Measurements from ENCODE around the gene PKDCC.

PKDCC gene

DNA sequence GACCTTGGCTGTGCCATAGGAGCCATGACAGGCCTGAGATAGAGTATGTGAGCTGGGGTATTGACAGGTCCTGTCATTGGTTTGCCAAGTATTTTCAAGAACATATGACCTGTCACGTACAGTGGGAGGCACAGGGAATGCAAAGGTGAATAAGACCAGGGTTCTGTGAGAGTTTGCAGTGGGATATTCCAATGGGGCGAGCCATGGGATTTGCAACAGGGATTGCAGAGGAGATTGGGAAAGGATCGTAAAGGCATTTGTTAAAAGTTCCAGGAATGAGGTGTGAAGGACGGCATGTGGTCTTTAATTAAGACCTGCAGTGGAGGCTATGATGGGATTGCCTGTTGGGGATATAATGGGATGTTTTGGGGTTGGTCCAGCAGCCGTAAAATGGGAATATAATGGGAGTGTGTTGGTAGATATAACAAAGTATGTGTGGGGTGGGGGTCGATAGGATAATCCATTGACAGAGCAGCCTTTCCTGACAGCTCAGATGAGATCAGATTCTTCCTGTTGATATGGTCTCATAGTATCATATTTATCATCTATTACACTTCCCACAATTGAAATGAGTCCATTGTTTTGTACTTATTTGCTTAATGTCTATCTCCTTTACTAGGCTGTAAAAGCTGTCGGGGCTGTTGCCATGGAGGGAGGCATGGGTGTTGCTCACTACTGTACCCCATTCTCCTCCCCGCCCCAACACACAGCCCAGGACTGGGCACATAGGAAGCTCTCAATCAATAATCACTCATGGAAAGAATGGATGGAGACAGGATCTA lies 38.1 kb downstream of the PKDCC start:
- Histone ChIP-seq H3K9me3 (ENCODE audit: control insufficient read depth, low read depth, low read length) (no peaks in the 10 kb centered on the region), H3K9ac (ENCODE audit: low read length) (no peak overlapping the region), H3K27ac (ENCODE audit: low read length) (no peak overlapping the region), H3K4me1 (ENCODE audit: control insufficient read depth, low read depth, low read length) (peaks cover 8% of the 10 kb centered on the region), H3K27me3 (ENCODE audit: control insufficient read depth, insufficient read depth, low read length) (peaks cover 4% of the 10 kb centered on the region), H3K36me3 (ENCODE audit: control insufficient read depth, low read depth, low read length) (no peaks in the 10 kb centered on the region), H3K4me3 (ENCODE audit: low read length) (no peak overlapping the region)

DNA sequence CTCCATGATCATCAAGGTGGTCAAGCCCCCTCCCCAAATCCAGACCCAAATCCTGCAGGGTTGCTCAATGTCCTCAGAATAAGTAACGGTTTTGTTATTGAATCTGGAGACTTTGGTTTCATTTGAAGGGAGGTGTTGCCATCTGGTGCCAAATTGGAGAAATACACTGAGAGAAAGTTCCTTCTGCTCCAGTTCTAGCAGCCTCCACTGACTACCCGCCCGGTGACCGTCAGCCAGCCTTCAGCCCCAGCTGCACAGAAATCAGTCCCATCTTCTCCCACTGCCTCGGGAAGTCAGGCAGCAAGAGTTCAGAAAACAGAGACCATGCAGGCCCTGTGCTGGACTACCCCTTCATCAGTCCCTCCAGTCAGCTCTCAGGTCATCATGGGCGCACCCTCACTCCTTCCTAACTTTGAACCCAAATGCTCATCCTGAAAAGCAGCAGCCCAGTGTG lies 38.7 kb downstream of the PKDCC start:
- peaks cover 8% of the 10 kb centered on the region for H3K4me1 ChIP-seq (ENCODE audit: control insufficient read depth, low read depth, low read length)
- H3K36me3 ChIP-seq (ENCODE audit: control insufficient read depth, low read depth, low read length): no peaks in the 10 kb centered on the region
- no peak overlapping the region for H3K27ac ChIP-seq (ENCODE audit: low read length)
- H3K27me3 ChIP-seq (ENCODE audit: control insufficient read depth, insufficient read depth, low read length): peaks cover 4% of the 10 kb centered on the region
- H3K4me3 ChIP-seq (ENCODE audit: low read length): no peak overlapping the region
- no peaks in the 10 kb centered on the region for H3K9me3 ChIP-seq (ENCODE audit: control insufficient read depth, low read depth, low read length)
- no peak overlapping the region for H3K9ac ChIP-seq (ENCODE audit: low read length)

DNA sequence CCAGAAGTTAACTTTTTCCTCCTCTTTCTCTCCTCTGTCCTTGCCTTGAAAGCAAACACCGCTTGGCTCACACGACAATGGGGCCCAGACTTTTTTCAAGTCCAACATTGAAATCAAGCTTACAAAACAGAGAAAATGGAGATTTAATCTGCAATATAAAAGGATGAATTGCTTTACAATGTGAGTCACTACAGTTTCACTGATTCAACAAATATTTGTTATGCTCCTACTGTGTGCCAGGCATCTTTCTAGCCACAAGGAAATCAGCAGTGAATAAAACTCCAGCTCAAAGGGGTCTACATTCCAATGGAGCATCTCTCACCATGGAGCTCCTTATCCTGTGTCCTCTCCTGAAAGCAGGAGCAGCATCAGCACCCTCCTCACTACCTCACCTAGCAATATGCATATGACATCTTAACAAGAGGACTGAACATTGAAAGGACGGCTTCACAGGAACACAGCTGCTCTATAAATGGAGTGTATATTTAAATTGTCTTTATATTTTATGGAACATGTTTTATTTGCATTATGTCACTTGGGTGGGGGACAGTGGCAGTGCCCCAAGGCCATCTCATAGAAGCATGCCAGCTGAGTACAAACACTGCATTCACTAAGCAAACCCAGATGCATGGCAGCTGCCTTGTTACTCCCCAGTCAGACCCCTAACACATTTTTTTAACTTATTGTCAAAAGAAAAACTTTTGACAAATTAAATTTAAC lies 39.5 kb downstream of the PKDCC start:
- H3K4me3 ChIP-seq (ENCODE audit: low read length): no peak overlapping the region
- no peaks in the 10 kb centered on the region for H3K9me3 ChIP-seq (ENCODE audit: control insufficient read depth, low read depth, low read length)
- H3K4me1 ChIP-seq (ENCODE audit: control insufficient read depth, low read depth, low read length): peaks cover 16% of the 10 kb centered on the region
- H3K27me3 ChIP-seq (ENCODE audit: control insufficient read depth, insufficient read depth, low read length): peaks cover 4% of the 10 kb centered on the region
- no peak overlapping the region for H3K9ac ChIP-seq (ENCODE audit: low read length)
- no peak overlapping the region for H3K27ac ChIP-seq (ENCODE audit: low read length)
- no peaks in the 10 kb centered on the region for H3K36me3 ChIP-seq (ENCODE audit: control insufficient read depth, low read depth, low read length)

DNA sequence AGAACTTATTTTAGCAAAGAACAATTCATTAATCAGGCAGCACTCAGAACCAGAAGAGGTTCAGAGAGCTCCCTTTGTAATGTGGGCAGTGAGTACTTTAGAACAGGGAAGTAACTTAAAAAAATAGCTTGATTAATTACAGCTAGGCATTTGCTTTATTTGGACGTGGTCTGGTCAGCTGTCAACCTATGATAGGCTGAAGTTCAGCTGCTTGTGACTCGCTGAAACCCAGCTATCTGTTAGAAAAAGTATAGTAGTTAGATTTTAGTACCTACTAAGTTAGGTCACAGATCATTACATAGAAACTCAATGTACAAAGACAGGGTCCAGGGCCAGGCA lies 40.0 kb downstream of the PKDCC start:
- Histone ChIP-seq H3K36me3 (ENCODE audit: control insufficient read depth, low read depth, low read length) (no peaks in the 10 kb centered on the region), H3K4me1 (ENCODE audit: control insufficient read depth, low read depth, low read length) (peaks cover 21% of the 10 kb centered on the region), H3K4me3 (ENCODE audit: low read length) (no peak overlapping the region), H3K9ac (ENCODE audit: low read length) (no peak overlapping the region), H3K27me3 (ENCODE audit: control insufficient read depth, insufficient read depth, low read length) (peaks cover 4% of the 10 kb centered on the region), H3K27ac (ENCODE audit: low read length) (no peak overlapping the region), H3K9me3 (ENCODE audit: control insufficient read depth, low read depth, low read length) (no peaks in the 10 kb centered on the region)

DNA sequence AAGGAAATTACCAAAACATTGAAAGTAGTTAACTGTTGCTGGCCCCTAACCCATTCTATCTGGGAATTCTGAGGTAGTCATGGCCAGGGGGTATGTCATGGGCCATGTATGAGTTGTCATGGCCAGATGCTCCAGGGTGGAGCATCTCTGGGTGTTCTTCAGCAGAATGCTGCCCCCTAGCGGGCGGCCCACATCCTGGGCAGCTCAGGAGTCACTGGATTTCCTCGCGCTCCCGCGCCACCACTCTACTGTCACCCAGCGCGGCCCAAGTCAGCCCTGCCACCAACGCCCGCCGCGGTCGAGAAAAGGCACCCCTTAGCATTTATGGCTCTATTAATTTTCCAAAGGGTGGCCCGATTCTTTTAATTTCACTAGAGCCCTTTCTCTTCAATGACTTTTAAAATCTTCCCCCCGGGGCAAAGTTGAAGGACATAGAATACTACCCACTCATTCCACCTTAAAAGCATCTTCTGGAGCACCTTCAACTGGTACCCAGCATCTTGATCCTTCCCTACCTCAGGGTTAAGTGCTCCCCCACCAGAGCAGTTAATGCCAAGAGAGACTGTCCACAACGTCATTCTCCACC lies 41.6 kb downstream of the PKDCC start:
- no peak overlapping the region for H3K27ac ChIP-seq (ENCODE audit: low read length)
- H3K4me1 ChIP-seq (ENCODE audit: control insufficient read depth, low read depth, low read length): peaks cover 23% of the 10 kb centered on the region
- no peaks in the 10 kb centered on the region for H3K36me3 ChIP-seq (ENCODE audit: control insufficient read depth, low read depth, low read length)
- H3K27me3 ChIP-seq (ENCODE audit: control insufficient read depth, insufficient read depth, low read length): peaks cover 4% of the 10 kb centered on the region
- H3K9me3 ChIP-seq (ENCODE audit: control insufficient read depth, low read depth, low read length): no peaks in the 10 kb centered on the region
- H3K4me3 ChIP-seq (ENCODE audit: low read length): no peak overlapping the region
- no peak overlapping the region for H3K9ac ChIP-seq (ENCODE audit: low read length)

DNA sequence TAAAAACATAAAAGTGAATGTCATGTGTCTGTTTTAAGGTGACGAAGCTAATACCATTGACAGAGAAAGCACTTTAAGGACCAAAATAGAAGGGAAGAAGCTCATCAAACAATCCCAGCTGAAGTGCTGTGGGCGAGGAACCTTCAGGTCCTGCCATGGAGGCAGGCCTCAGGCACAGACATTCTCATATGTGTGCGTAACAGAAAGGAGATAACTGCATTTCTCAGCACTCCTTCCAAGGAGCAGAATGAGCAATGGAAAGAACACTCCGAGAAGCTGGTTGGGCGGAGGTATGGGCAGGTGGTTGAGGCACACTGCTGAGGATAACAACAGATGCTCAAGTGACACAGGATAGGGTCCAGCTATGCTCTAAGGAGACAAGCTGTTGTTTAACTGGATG lies 42.4 kb downstream of the PKDCC start:
- H3K36me3 ChIP-seq (ENCODE audit: control insufficient read depth, low read depth, low read length): no peaks in the 10 kb centered on the region
- H3K4me3 ChIP-seq (ENCODE audit: low read length): no peak overlapping the region
- H3K4me1 ChIP-seq (ENCODE audit: control insufficient read depth, low read depth, low read length): peaks cover 23% of the 10 kb centered on the region
- peaks cover 4% of the 10 kb centered on the region for H3K27me3 ChIP-seq (ENCODE audit: control insufficient read depth, insufficient read depth, low read length)
- H3K9ac ChIP-seq (ENCODE audit: low read length): no peak overlapping the region
- H3K9me3 ChIP-seq (ENCODE audit: control insufficient read depth, low read depth, low read length): no peaks in the 10 kb centered on the region
- H3K27ac ChIP-seq (ENCODE audit: low read length): no peak overlapping the region

DNA sequence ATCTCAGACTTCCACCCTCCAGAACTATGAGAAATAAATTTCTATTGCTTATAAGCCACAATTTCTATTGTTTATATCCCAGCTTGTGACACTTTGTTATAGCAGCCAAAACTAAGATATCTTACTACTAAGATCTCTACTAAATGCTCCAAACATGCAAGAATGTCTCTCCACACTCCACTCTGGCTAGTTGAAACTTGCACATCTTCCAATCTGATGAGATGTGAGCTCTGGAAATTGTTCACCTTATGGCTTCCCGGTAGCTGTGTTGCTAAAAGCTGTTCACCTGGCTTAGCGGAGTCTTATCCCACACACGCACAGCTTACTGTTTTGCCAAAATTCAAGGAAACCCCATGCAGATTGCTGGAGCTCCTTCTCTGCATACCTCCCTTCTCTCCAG lies 43.9 kb downstream of the PKDCC start:
- Histone ChIP-seq H3K9me3 (ENCODE audit: control insufficient read depth, low read depth, low read length) (no peaks in the 10 kb centered on the region), H3K4me3 (ENCODE audit: low read length) (no peak overlapping the region), H3K36me3 (ENCODE audit: control insufficient read depth, low read depth, low read length) (no peaks in the 10 kb centered on the region), H3K4me1 (ENCODE audit: control insufficient read depth, low read depth, low read length) (peaks cover 22% of the 10 kb centered on the region), H3K9ac (ENCODE audit: low read length) (no peak overlapping the region), H3K27me3 (ENCODE audit: control insufficient read depth, insufficient read depth, low read length) (peaks cover 4% of the 10 kb centered on the region), H3K27ac (ENCODE audit: low read length) (no peak overlapping the region)

DNA sequence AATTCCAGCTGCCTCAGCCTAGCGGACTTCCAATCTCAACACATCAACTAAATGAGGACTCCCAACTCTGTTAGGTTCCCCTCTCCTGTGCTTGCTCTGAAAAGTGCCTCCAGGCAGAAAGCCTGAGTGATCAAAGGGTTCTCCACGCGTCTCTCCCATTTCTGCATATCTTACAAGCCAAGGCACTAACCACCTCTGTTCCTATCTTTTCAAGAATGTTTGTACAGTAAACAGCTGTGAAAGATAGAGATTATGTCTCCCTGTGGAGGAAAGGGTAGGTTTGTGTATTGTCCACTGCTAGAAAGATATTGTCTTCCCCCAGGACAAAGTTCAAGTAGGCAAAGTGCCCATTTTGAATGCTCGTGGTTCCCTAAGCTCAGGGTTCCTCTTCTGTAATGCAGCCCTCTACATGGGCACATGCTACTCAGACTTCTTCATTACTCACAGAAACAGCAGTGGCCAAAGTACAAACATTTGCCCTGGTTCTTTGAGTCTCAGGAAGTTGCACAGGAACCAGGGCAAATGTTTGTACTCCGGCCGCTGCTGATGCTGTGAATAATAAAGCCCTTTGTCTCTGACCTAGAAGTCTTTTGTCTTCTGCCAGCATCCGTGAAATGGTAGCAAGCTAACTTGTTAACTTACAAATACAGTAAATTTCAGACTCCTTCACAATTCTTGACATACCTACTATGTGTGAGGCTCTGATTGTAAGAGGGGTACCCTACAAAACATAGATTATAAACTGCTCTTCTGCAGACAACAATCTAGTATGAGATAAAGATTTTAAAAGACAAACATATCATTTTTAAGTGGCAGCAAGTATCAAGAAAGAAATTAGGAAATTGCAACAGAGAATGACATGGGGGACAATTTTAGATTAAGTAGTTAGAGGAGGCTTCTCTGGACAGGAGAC lies 44.5 kb downstream of the PKDCC start:
- no peaks in the 10 kb centered on the region for H3K9me3 ChIP-seq (ENCODE audit: control insufficient read depth, low read depth, low read length)
- no peak overlapping the region for H3K9ac ChIP-seq (ENCODE audit: low read length)
- H3K27ac ChIP-seq (ENCODE audit: low read length): no peak overlapping the region

DNA sequence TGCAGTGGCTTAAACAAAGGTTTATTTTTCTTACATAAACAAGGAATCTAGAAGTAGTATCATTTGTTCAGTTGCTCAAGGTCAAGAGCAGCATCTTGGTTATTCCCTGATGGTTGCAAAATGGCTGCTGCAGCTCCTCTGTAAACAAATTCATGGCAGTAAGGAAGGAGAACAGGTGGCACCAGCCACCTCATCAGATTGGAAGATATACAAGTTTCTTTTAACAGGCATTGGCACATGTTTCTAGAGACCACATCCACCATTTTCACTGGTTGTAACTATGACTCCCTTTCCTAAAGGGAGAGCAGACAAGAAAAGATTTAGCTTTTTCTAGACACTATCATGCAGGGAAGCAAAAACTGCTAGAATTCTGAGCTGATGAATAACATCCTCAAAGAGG lies 46.3 kb downstream of the PKDCC start:
- H3K27me3 ChIP-seq (ENCODE audit: control insufficient read depth, insufficient read depth, low read length): peaks cover 4% of the 10 kb centered on the region
- H3K36me3 ChIP-seq (ENCODE audit: control insufficient read depth, low read depth, low read length): no peaks in the 10 kb centered on the region
- no peak overlapping the region for H3K4me3 ChIP-seq (ENCODE audit: low read length)
- H3K27ac ChIP-seq (ENCODE audit: low read length): no peak overlapping the region
- H3K9ac ChIP-seq (ENCODE audit: low read length): no peak overlapping the region
- peaks cover 15% of the 10 kb centered on the region for H3K4me1 ChIP-seq (ENCODE audit: control insufficient read depth, low read depth, low read length)
- no peaks in the 10 kb centered on the region for H3K9me3 ChIP-seq (ENCODE audit: control insufficient read depth, low read depth, low read length)

More for the DNA sequence above, 44.5 kb downstream of the PKDCC start:
- H3K4me1 ChIP-seq (ENCODE audit: control insufficient read depth, low read depth, low read length): peaks cover 15% of the 10 kb centered on the region
- peak overlapping the region; percentile 14 for H3K4me3 ChIP-seq (ENCODE audit: low read length)
- H3K36me3 ChIP-seq (ENCODE audit: control insufficient read depth, low read depth, low read length): no peaks in the 10 kb centered on the region
- peaks cover 4% of the 10 kb centered on the region for H3K27me3 ChIP-seq (ENCODE audit: control insufficient read depth, insufficient read depth, low read length)

DNA sequence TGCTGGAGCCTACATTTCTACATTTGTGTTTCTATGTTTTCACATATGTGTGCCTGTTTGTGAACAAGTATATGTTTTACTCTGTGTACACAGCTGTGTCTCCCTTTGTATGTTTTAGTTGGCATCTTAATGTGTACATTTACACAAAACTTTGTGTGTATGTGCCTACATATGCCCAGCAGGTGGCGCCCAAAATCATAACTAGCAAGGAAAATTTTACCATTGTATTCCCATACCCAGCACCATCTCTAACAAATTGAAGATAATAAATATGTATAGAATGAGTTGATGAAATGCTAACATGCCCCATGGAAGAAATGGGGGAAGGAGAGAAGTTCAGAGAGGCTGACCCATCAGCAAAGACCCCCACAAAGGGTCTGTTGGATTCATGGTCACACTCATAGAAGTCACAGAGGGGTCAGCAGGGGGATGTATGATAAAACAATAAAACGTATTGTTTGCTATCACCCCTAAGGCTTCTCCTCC lies 48.1 kb downstream of the PKDCC start:
- peaks cover 15% of the 10 kb centered on the region for H3K4me1 ChIP-seq (ENCODE audit: control insufficient read depth, low read depth, low read length)
- H3K9ac ChIP-seq (ENCODE audit: low read length): no peak overlapping the region
- no peak overlapping the region for H3K4me3 ChIP-seq (ENCODE audit: low read length)
- H3K36me3 ChIP-seq (ENCODE audit: control insufficient read depth, low read depth, low read length): no peaks in the 10 kb centered on the region
- H3K27me3 ChIP-seq (ENCODE audit: control insufficient read depth, insufficient read depth, low read length): no peaks in the 10 kb centered on the region
- no peak overlapping the region for H3K27ac ChIP-seq (ENCODE audit: low read length)
- H3K9me3 ChIP-seq (ENCODE audit: control insufficient read depth, low read depth, low read length): no peaks in the 10 kb centered on the region
